ENCODE data around the gene CADPS. TPM values are rescaled to one million over a fixed set of nuclear protein-coding genes. Genes with fewer than 3 reads are reported as not detected.

The CADPS gene
- total RNA-seq, 1 experiment from 2014 or later: not detected

DNA sequence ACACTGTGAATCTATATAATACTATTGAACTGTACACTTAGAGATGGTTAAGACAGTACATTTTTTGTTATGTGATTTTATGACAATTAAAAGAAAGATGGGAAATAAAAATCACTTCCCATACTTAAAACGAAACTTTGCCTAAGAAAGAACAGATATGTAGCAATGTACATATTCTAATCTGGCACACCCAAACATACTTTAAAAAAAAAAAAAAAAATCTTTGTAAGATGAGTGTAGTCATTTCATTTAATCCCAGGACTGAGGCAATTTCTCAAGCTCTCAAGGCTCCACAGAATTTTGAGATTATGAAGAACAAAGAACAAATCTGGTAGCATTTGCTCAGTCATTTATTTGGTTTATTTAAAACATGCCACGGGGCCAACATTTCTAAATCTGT lies 461.5 kb downstream of the CADPS start:
- Histone ChIP-seq H3K4me3 (no peak overlapping the region), H3K4me1 (replicated peaks; ENCODE audit: insufficient read depth) (no peaks in the 10 kb centered on the region), H3K36me3 (ENCODE audit: low read depth) (no peaks in the 10 kb centered on the region), H3K27ac (no peak overlapping the region), H3K9me2 (ENCODE audit: insufficient read depth) (no peaks in the 10 kb centered on the region), H2AFZ (no peak overlapping the region), H3K79me2 (ENCODE audit: low read depth) (no peaks in the 10 kb centered on the region), H4K20me1 (ENCODE audit: insufficient read depth) (no peaks in the 10 kb centered on the region), H3K4me2 (no peak overlapping the region), H3K9me3 (ENCODE audit: insufficient read depth, low read depth) (no peaks in the 10 kb centered on the region), H3K27me3 (ENCODE audit: insufficient read depth, low read depth) (peaks cover 23% of the 10 kb centered on the region; the same call in 1 of the 2 replicates), H3F3A (ENCODE audit: insufficient read depth, low read depth) (no peaks in the 10 kb centered on the region)
- DNase-seq: no peak
- BruUV-seq (replicated peaks): no TSS peak
- intact Hi-C loops (cut with micrococcal nuclease; ENCODE audit: unreplicated experiment): no loop called here
- ChIA-PET POLR2A (ENCODE audit: unreplicated experiment) (no interaction called here), CTCF (no interaction called here)
- no peak for TF ChIP-seq EZH2 (IDR thresholded peaks at IDR 0.05; ENCODE audit: low read depth)
- TF ChIP-seq, protein P1, sequence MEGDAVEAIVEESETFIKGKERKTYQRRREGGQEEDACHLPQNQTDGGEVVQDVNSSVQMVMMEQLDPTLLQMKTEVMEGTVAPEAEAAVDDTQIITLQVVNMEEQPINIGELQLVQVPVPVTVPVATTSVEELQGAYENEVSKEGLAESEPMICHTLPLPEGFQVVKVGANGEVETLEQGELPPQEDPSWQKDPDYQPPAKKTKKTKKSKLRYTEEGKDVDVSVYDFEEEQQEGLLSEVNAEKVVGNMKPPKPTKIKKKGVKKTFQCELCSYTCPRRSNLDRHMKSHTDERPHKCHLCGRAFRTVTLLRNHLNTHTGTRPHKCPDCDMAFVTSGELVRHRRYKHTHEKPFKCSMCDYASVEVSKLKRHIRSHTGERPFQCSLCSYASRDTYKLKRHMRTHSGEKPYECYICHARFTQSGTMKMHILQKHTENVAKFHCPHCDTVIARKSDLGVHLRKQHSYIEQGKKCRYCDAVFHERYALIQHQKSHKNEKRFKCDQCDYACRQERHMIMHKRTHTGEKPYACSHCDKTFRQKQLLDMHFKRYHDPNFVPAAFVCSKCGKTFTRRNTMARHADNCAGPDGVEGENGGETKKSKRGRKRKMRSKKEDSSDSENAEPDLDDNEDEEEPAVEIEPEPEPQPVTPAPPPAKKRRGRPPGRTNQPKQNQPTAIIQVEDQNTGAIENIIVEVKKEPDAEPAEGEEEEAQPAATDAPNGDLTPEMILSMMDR (conservative IDR thresholded peaks at IDR 0.05): no peak

DNA sequence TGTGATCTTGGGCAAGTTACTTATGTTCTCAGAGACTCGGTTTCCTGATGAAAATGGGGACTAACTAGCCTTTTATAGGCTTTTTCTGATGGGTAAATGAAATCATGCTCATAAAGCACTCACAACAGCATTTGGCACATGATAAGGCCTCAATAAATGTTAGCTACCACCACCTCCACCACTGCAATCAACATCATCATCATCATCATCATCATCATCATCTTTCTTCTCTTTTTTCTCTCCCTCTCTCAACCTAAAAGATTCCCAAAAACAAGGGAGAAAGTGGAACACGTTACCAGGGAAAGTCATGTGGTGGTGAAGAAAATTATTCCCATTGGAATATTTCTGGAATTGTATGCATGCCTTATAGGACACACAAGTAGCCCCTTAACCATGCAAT lies 468.3 kb downstream of the CADPS start:
- Histone ChIP-seq H4K20me1 (ENCODE audit: insufficient read depth) (no peaks in the 10 kb centered on the region), H3K9me3 (ENCODE audit: insufficient read depth, low read depth) (no peaks in the 10 kb centered on the region), H3F3A (ENCODE audit: insufficient read depth, low read depth) (no peaks in the 10 kb centered on the region), H3K4me1 (replicated peaks; ENCODE audit: insufficient read depth) (no peaks in the 10 kb centered on the region), H3K79me2 (ENCODE audit: low read depth) (no peaks in the 10 kb centered on the region), H3K9me2 (ENCODE audit: insufficient read depth) (no peaks in the 10 kb centered on the region), H3K27me3 (ENCODE audit: insufficient read depth, low read depth) (peaks cover 51% of the 10 kb centered on the region), H3K4me3 (no peak overlapping the region), H3K4me2 (no peak overlapping the region), H3K36me3 (ENCODE audit: low read depth) (no peaks in the 10 kb centered on the region), H3K27ac (no peak overlapping the region), H2AFZ (no peak overlapping the region)
- no peak for TF ChIP-seq EZH2 (IDR thresholded peaks at IDR 0.05; ENCODE audit: low read depth)
- TF ChIP-seq, protein P1 (conservative IDR thresholded peaks at IDR 0.05): no peak
- BruUV-seq (replicated peaks): no TSS peak
- DNase-seq: no peak
- CTCF ChIA-PET: no interaction called here
- intact Hi-C loops (cut with micrococcal nuclease; ENCODE audit: unreplicated experiment): no loop called here
- POLR2A ChIA-PET (ENCODE audit: unreplicated experiment): no interaction called here

DNA sequence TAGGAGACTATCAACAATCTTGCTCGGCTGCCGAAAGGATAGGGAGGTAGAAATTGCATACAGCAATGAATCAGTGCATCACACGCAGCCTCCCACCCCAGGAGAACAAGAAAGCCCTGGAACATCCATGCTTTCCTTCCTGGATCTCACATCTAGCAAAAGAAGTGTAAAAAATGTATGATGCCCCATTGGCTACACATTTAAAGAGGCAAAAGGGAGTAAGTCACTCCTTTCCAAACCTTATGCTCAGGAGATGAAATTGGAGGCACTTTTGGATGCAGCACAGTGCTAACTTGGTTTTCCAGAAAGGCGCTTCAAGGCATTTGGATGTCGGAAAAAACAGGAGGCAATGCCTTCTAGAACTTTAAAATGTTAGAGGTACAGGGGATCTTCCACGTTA lies 469.6 kb downstream of the CADPS start:
- Histone ChIP-seq H3K27ac (no peak overlapping the region), H3K36me3 (ENCODE audit: low read depth) (no peaks in the 10 kb centered on the region), H3F3A (ENCODE audit: insufficient read depth, low read depth) (no peaks in the 10 kb centered on the region), H3K79me2 (ENCODE audit: low read depth) (no peaks in the 10 kb centered on the region), H3K4me2 (no peak overlapping the region), H3K9me3 (ENCODE audit: insufficient read depth, low read depth) (no peaks in the 10 kb centered on the region), H3K4me3 (no peak overlapping the region), H3K9me2 (ENCODE audit: insufficient read depth) (no peaks in the 10 kb centered on the region), H2AFZ (no peak overlapping the region), H3K27me3 (ENCODE audit: insufficient read depth, low read depth) (peaks cover 40% of the 10 kb centered on the region), H3K4me1 (replicated peaks; ENCODE audit: insufficient read depth) (no peaks in the 10 kb centered on the region), H4K20me1 (ENCODE audit: insufficient read depth) (no peaks in the 10 kb centered on the region)
- TF ChIP-seq, protein P1 (conservative IDR thresholded peaks at IDR 0.05): no peak
- TF ChIP-seq EZH2 (IDR thresholded peaks at IDR 0.05; ENCODE audit: low read depth): no peak
- no peak for DNase-seq
- ChIA-PET POLR2A (ENCODE audit: unreplicated experiment) (no interaction called here), CTCF (no interaction called here)
- intact Hi-C loops (cut with micrococcal nuclease; ENCODE audit: unreplicated experiment): no loop called here
- BruUV-seq (replicated peaks): no TSS peak

All from PC-9 (cell line).